Breast epithelium (tissue), 3 donors: ENCODE data around the gene HSP90AB1.

Experiments
- POLR2A ChIP-seq: fragments of 450-650 bp; IDR thresholded peaks from one replicate; pipeline ENCODE4 v1.6.1; 2016; ENCODE audit warnings: antibody characterized with exemption, mild to moderate bottlenecking, moderate library complexity
- TF ChIP-seq, protein P1 (sequence below), 3 donors: fragments of 450-650 bp; IDR thresholded peaks; one replicate each; pipeline ENCODE4 v1.5.1; 2016 to 2017; ENCODE audit warnings: antibody characterized with exemption in 3 of 3, mild to moderate bottlenecking in 3 of 3, moderate library complexity in 3 of 3

DNA sequence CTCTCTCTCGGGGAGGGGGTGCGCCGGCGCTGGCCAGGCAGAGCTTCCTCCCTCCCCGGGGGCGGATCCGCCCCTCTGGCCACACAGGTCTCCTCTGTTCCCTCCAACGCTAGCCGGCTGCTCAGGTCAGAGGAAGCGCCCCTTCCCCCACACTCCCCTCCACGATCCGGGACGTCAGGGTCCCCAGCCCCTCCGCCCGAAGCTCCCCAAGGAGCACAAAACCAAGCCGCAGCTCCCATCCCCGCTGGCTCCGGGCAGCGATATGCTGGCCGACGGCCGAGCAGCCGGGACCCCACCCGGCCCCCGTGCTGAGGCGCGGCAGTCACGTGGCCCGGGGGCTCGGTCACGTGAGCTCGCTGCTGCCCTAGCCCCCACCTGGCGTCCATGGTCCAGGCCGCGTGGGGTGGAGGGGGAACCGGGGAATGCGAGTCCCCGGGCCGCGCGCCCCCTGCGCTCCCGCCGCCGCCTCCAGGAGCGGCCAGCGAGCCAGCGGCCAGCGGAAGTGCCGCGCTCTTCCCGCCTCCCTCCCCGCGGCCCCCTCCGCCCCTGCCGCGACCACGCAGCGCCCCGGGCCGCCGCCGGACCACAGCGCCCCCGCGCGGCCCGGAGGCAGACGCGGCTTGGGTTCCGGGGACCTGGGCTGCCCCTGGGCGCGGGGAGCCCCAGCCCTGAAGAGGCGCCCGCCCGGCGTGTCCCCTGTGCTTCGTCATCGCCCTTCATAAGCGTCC is 10.3 kb downstream of the HSP90AB1 start, which contains the start of gene SLC35B2:
- no peak for TF ChIP-seq POLR2A
- TF ChIP-seq, protein P1, sequence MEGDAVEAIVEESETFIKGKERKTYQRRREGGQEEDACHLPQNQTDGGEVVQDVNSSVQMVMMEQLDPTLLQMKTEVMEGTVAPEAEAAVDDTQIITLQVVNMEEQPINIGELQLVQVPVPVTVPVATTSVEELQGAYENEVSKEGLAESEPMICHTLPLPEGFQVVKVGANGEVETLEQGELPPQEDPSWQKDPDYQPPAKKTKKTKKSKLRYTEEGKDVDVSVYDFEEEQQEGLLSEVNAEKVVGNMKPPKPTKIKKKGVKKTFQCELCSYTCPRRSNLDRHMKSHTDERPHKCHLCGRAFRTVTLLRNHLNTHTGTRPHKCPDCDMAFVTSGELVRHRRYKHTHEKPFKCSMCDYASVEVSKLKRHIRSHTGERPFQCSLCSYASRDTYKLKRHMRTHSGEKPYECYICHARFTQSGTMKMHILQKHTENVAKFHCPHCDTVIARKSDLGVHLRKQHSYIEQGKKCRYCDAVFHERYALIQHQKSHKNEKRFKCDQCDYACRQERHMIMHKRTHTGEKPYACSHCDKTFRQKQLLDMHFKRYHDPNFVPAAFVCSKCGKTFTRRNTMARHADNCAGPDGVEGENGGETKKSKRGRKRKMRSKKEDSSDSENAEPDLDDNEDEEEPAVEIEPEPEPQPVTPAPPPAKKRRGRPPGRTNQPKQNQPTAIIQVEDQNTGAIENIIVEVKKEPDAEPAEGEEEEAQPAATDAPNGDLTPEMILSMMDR (IDR thresholded peaks at IDR 0.05) = peak in 1 of 3 donors; percentile 74
